Measurements from ENCODE around the gene EIF3L. TPM values are rescaled to one million over a fixed set of nuclear protein-coding genes. Genes with fewer than 3 reads are reported as not detected.

Gene EIF3L
- polyA plus RNA-seq, 3 donors = 209 to 503 (median 246) TPM

DNA sequence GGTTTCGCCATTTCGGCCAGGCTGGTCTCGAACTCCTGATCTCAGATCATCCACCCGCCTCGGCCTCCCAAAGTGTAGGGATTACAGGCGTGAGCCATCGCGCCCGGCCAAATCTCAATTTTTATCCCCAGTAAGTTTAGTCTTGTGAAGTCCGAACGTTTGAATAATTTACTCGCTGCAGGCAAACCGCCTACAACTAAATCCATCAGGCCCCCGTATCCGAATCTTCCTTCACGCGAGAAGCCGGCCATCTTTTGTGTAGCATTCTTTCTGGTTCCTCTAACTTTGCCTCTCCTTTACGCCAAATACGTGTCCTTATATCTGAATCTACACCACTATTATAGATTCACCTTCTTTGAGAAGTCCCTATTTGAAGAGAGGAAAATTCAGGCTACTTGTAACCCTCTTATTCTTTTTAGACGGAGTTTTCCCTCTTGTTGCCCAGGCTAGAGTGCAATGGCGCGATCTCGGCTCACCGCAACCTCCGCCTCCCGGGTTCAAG lies 581 bp upstream of the EIF3L start:
- Mint-ChIP-seq H3K9me3 (peaks cover 0 to 8% (median 4%) of the 10 kb centered on the region in 7 donors), H3K4me3 (peak overlapping the region; percentile 91 to 95), H3K4me1 (peaks cover 21% of the 10 kb centered on the region), H3K27me3 (ENCODE audit: low read depth in 3 of 3) (no peaks in the 10 kb centered on the region), H3K36me3 (peaks cover 23 to 28% of the 10 kb centered on the region in 2 donors), H3K27ac (peak overlapping the region; percentile 94 to 98 (median 96))
- TF ChIP-seq, protein P1, sequence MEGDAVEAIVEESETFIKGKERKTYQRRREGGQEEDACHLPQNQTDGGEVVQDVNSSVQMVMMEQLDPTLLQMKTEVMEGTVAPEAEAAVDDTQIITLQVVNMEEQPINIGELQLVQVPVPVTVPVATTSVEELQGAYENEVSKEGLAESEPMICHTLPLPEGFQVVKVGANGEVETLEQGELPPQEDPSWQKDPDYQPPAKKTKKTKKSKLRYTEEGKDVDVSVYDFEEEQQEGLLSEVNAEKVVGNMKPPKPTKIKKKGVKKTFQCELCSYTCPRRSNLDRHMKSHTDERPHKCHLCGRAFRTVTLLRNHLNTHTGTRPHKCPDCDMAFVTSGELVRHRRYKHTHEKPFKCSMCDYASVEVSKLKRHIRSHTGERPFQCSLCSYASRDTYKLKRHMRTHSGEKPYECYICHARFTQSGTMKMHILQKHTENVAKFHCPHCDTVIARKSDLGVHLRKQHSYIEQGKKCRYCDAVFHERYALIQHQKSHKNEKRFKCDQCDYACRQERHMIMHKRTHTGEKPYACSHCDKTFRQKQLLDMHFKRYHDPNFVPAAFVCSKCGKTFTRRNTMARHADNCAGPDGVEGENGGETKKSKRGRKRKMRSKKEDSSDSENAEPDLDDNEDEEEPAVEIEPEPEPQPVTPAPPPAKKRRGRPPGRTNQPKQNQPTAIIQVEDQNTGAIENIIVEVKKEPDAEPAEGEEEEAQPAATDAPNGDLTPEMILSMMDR (IDR thresholded peaks at IDR 0.05) = no peak
- Histone ChIP-seq H3K36me3 (replicated peaks in 1 of 2; ENCODE audit: control insufficient read depth in 1 of 2, insufficient read depth in 2 of 2, low read length in 2 of 2) (peaks cover 22 to 29% of the 10 kb centered on the region in 2 donors), H3K79me2 (ENCODE audit: insufficient read depth, low read length) (peaks cover 52% of the 10 kb centered on the region), H3K4me1 (ENCODE audit: control insufficient read depth in 1 of 2, insufficient read depth in 2 of 2, low read length in 2 of 2) (peaks cover 17 to 22% of the 10 kb centered on the region in 2 donors), H3K27me3 (ENCODE audit: control insufficient read depth in 2 of 2, insufficient read depth in 2 of 2, low read length in 2 of 2) (no peaks in the 10 kb centered on the region), H4K20me1 (ENCODE audit: insufficient read depth, low read length) (peaks cover 35% of the 10 kb centered on the region), H3K9me3 (replicated peaks in 1 of 2; ENCODE audit: control insufficient read depth in 1 of 2, insufficient read depth in 1 of 2, low read length in 2 of 2) (no peaks in the 10 kb centered on the region), H2AFZ (ENCODE audit: insufficient read depth, low read depth, low read length, poor library complexity, severe bottlenecking) (peak overlapping the region; percentile 90), H3K4me2 (replicated peaks; ENCODE audit: extremely low read depth, low read length, poor library complexity, severe bottlenecking) (peak overlapping the region; percentile 92), H3K9ac (ENCODE audit: insufficient read depth, low read length, poor library complexity, severe bottlenecking) (peak overlapping the region; percentile 78), H3K27ac (ENCODE audit: low read depth in 1 of 2, low read length in 2 of 2) (peak overlapping the region; percentile 78 to 89), H3K4me3 (replicated peaks in 1 of 3; ENCODE audit: low read depth in 2 of 3, low read length in 3 of 3) (peak overlapping the region; percentile 54 to 95 (median 82))
- WGBS (ENCODE audit: insufficient coverage) = 35% methylated on average over 21 of the region's 27 CpGs
- peak in 1 of 3 donors; percentile 14 for DNase-seq
- intact Hi-C loops (cut with micrococcal nuclease) = loop anchor here (10.0 kb wide), 2 partner anchors 104 to 174 kb away; partner anchors contain the start of gene LGALS1 (in 1 of the 2)

DNA sequence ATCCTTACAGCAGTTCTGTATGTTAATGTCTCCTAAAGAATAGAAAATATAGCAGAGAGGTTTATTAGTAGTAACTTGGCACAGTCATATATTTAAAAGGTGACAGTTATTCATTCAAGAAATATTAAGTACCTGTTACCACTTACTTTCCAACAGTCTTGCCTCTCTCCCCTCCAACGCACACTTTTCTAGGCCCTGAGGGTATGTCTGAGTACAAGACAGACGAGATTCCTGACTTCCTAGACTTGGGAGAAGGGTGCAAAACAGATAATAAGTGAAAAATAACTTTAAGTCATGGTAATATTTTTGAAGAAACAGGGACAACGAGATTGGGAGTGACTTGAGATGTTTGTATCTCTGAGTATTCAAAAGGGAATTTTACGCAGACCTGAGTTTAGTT lies 1.6 kb downstream of the EIF3L start:
- no peak overlapping the region for H3K4me3 ChIP-seq (replicated peaks in 1 of 3; ENCODE audit: low read depth in 2 of 3, low read length in 3 of 3)
- Mint-ChIP-seq H3K27me3 (ENCODE audit: low read depth in 3 of 3) (no peaks in the 10 kb centered on the region), H3K4me1 (peaks cover 17% of the 10 kb centered on the region), H3K27ac (no peak overlapping the region), H3K9me3 (peaks cover 0 to 3% (median 0%) of the 10 kb centered on the region in 7 donors), H3K4me3 (no peak overlapping the region), H3K36me3 (peaks cover 43 to 48% of the 10 kb centered on the region in 2 donors)
- intact Hi-C loops (cut with micrococcal nuclease) = no loop called here
- H3K27me3 ChIP-seq (ENCODE audit: control insufficient read depth in 2 of 2, insufficient read depth in 2 of 2, low read length in 2 of 2) = no peaks in the 10 kb centered on the region
- H2AFZ ChIP-seq (ENCODE audit: insufficient read depth, low read depth, low read length, poor library complexity, severe bottlenecking) = no peak overlapping the region
- no peaks in the 10 kb centered on the region for H3K9me3 ChIP-seq (replicated peaks in 1 of 2; ENCODE audit: control insufficient read depth in 1 of 2, insufficient read depth in 1 of 2, low read length in 2 of 2)
- TF ChIP-seq, protein P1 (IDR thresholded peaks at IDR 0.05) = no peak
- peaks cover 56% of the 10 kb centered on the region for H4K20me1 ChIP-seq (ENCODE audit: insufficient read depth, low read length)
- peaks cover 14 to 19% of the 10 kb centered on the region in 2 donors for H3K4me1 ChIP-seq (ENCODE audit: control insufficient read depth in 1 of 2, insufficient read depth in 2 of 2, low read length in 2 of 2)
- 71% methylated on average over 1 of the region's 4 CpGs for WGBS (ENCODE audit: insufficient coverage)
- no peak overlapping the region for H3K27ac ChIP-seq (ENCODE audit: low read depth in 1 of 2, low read length in 2 of 2)
- peaks cover 73% of the 10 kb centered on the region for H3K79me2 ChIP-seq (ENCODE audit: insufficient read depth, low read length)
- H3K36me3 ChIP-seq (replicated peaks in 1 of 2; ENCODE audit: control insufficient read depth in 1 of 2, insufficient read depth in 2 of 2, low read length in 2 of 2) = peaks cover 41 to 51% of the 10 kb centered on the region in 2 donors
- no peak overlapping the region for H3K4me2 ChIP-seq (replicated peaks; ENCODE audit: extremely low read depth, low read length, poor library complexity, severe bottlenecking)
- H3K9ac ChIP-seq (ENCODE audit: insufficient read depth, low read length, poor library complexity, severe bottlenecking) = no peak overlapping the region
- DNase-seq = no peak
